HEK293 (cell line): ENCODE results near the gene PRSS22.
A peak's percentile ranks its signal among the peaks of the same experiment; 100 is the strongest.

Experiments used
- CTCF ChIA-PET: fragments of 350-600 bp; formaldehyde crosslinking; extraction: SDS; loops from one replicate; lab custom pipeline; 2021; ENCODE audit warnings: antibody characterized with exemption; lab: Yijun Ruan, JAX
- POLR2A ChIA-PET: fragments of 300-600 bp; formaldehyde crosslinking; extraction: SDS; loops from one replicate; lab custom pipeline; 2020; ENCODE audit warnings: antibody characterized with exemption, inconsistent platforms; lab: Yijun Ruan, JAX
- H3K27ac ChIP-seq: fragments of 200-500 bp; sonication (Bioruptor generic); 2 replicates; pipeline ENCODE4 v1.5.1; 2014; ENCODE audit warnings: low read depth, low read length, control low read depth, inconsistent platforms; ENCODE audit errors: extremely low read depth
- H3K36me3 ChIP-seq, 2 experiments: fragments of 200-500 bp in 1 of 2; sonication (Bioruptor generic) in 1 of 2; 1 replicate in 1 of 2; 2 replicates in 1 of 2; pipeline ENCODE4 v1.5.1; 2014 to 2017; ENCODE audit warnings: inconsistent platforms in 2 of 2, low read length in 2 of 2; ENCODE audit not compliant: control insufficient read depth in 2 of 2, insufficient read depth in 1 of 2
- H3K4me1 ChIP-seq: fragments of 200-500 bp; sonication (Bioruptor generic); 2 replicates; pipeline ENCODE4 v1.5.1; 2014; ENCODE audit warnings: mild to moderate bottlenecking, low read length, inconsistent platforms; ENCODE audit not compliant: control insufficient read depth, insufficient read depth
- H3K4me3 ChIP-seq: 2 replicates; pipeline ENCODE4 v1.5.1; 2011; ENCODE audit warnings: low read depth, mild to moderate bottlenecking, control low read depth, low read length, moderate library complexity
- H3K9me3 ChIP-seq: fragments of 200-500 bp; sonication (Bioruptor generic); 2 replicates; pipeline ENCODE4 v1.5.1; 2014; ENCODE audit warnings: low read depth, low read length, inconsistent platforms; ENCODE audit not compliant: control insufficient read depth, insufficient read depth
- GFI1B ChIP-seq: fragments of 450-650 bp; formaldehyde crosslinking; IDR thresholded peaks from 2 replicates; pipeline ENCODE4 v1.5.1; 2016; ENCODE audit warnings: missing biosample characterization, missing genetic modification characterization
- PRDM1 ChIP-seq: fragments of 450-650 bp; formaldehyde crosslinking; IDR thresholded peaks from 2 replicates; pipeline ENCODE4; 2016; ENCODE audit warnings: missing biosample characterization, missing genetic modification characterization
- SCRT2 ChIP-seq: fragments of 450-650 bp; formaldehyde crosslinking; IDR thresholded peaks from 2 replicates; pipeline ENCODE4 v1.5.1; 2016; ENCODE audit warnings: missing biosample characterization, missing genetic modification characterization
- TSHZ1 ChIP-seq: fragments of 450-650 bp; formaldehyde crosslinking; IDR thresholded peaks from 2 replicates; pipeline ENCODE4 v1.5.1; 2016; ENCODE audit warnings: missing biosample characterization, missing genetic modification characterization, borderline replicate concordance
- ZBTB44 ChIP-seq: fragments of 450-650 bp; IDR thresholded peaks from 2 replicates; pipeline ENCODE4 v1.5.1; 2018; ENCODE audit warnings: missing biosample characterization, mild to moderate bottlenecking, missing genetic modification characterization
- ZBTB8A ChIP-seq: fragments of 450-650 bp; formaldehyde crosslinking; IDR thresholded peaks from 2 replicates; pipeline ENCODE4 v1.5.1; 2016; ENCODE audit warnings: missing biosample characterization, missing genetic modification characterization
- ZFHX2 ChIP-seq: fragments of 450-650 bp; formaldehyde crosslinking; conservative IDR thresholded peaks from 2 replicates; pipeline ENCODE4 v1.5.1; 2016; ENCODE audit warnings: missing biosample characterization, missing genetic modification characterization
- ZNF112 ChIP-seq: fragments of 450-650 bp; formaldehyde crosslinking; IDR thresholded peaks from 2 replicates; pipeline ENCODE4 v1.5.0; 2017; ENCODE audit warnings: missing biosample characterization, missing genetic modification characterization
- ZNF211 ChIP-seq: fragments of 450-650 bp; formaldehyde crosslinking; IDR thresholded peaks from 2 replicates; pipeline ENCODE4 v1.5.1; 2016; ENCODE audit warnings: low read depth, missing biosample characterization, missing genetic modification characterization
- ZNF335 ChIP-seq: fragments of 450-650 bp; formaldehyde crosslinking; conservative IDR thresholded peaks from 2 replicates; pipeline ENCODE4 v1.5.1; 2016; ENCODE audit warnings: missing biosample characterization, missing genetic modification characterization
- ZNF404 ChIP-seq: fragments of 450-650 bp; formaldehyde crosslinking; IDR thresholded peaks from 2 replicates; pipeline ENCODE4 v1.5.1; 2017; ENCODE audit warnings: missing biosample characterization, missing genetic modification characterization
- ZNF510 ChIP-seq: fragments of 450-650 bp; formaldehyde crosslinking; IDR thresholded peaks from 2 replicates; pipeline ENCODE4 v1.5.1; 2018; ENCODE audit warnings: mild to moderate bottlenecking, missing genetic modification characterization, missing biosample characterization; ENCODE audit not compliant: insufficient replicate concordance
- ZNF621 ChIP-seq: fragments of 450-650 bp; formaldehyde crosslinking; IDR thresholded peaks from 2 replicates; pipeline ENCODE4 v1.5.1; 2017; ENCODE audit warnings: missing biosample characterization, missing genetic modification characterization
- ZNF837 ChIP-seq: fragments of 450-650 bp; formaldehyde crosslinking; IDR thresholded peaks from 2 replicates; pipeline ENCODE4 v1.5.1; 2016; ENCODE audit warnings: missing biosample characterization, missing genetic modification characterization

The PRSS22 gene

GRCh38 chr16:2874032-2874911 lies 16.3 kb upstream of the PRSS22 start:
- Histone ChIP-seq H3K36me3 (no peaks in the 10 kb centered on the region), H3K4me1 (no peaks in the 10 kb centered on the region; the same call in 1 of the 2 replicates), H3K4me3 (no peak overlapping the region), H3K27ac (no peak overlapping the region), H3K9me3 (no peaks in the 10 kb centered on the region)
- ChIA-PET POLR2A (interaction anchor here (0.7 to 1.1 kb wide), 2 partner anchors 18 to 31 kb away, joined by 4 read pairs; no protein-coding TSS in a partner anchor), CTCF (interaction anchor here (0.5 to 4.4 kb wide), 10 partner anchors 11 to 53 kb away, joined by 3 to 31 read pairs (median 3); no protein-coding TSS in a partner anchor)
- TF ChIP-seq GFI1B, result peak; percentile 14; the same call in 1 of the 2 replicates
- no peak for TF ChIP-seq ZNF211 (tag by site-specific recombination)
- TF ChIP-seq ZFHX2 (tag by site-specific recombination), result 0 out of 2 replicates have a peak, but pooled peaks have one; percentile 7
- TF ChIP-seq SCRT2 (tag by site-specific recombination), result no peak
- TF ChIP-seq ZNF335, result peak; percentile 71
- no peak for TF ChIP-seq ZNF404 (tag by site-specific recombination)
- TF ChIP-seq ZNF510 (tag by site-specific recombination), result no peak
- TF ChIP-seq PRDM1, result peak; percentile 95

- Histone ChIP-seq H3K27ac (no peak overlapping the region), H3K4me3 (no peak overlapping the region), H3K4me1 (no peaks in the 10 kb centered on the region; the same call in 1 of the 2 replicates), H3K9me3 (no peaks in the 10 kb centered on the region), H3K36me3 (no peaks in the 10 kb centered on the region)
- ChIA-PET CTCF (interaction anchor here (0.6 to 4.4 kb wide), 10 partner anchors 13 to 91 kb away, joined by 3 to 31 read pairs (median 6); no protein-coding TSS in a partner anchor), POLR2A (interaction anchor here (1.7 to 2.2 kb wide), 2 partner anchors 11 to 33 kb away, joined by 6 to 12 read pairs; partner anchors contain the start of gene FLYWCH2)
- TF ChIP-seq ZBTB8A (tag by site-specific recombination) (no peak), TSHZ1 (no peak), ZBTB44 (tag by site-specific recombination) (no peak), ZNF621 (tag by site-specific recombination) (no peak), ZNF837 (tag by site-specific recombination) (no peak), GFI1B (no peak), ZNF112 (no peak)
Measured at GRCh38 chr16:2871926-2872325, 14.0 kb upstream of the PRSS22 start.
